Loucy (cell line): ENCODE measurements around the gene PON2.

ENCODE experiments used
- EZH2phosphoT487 ChIP-seq: fragments of 200-600 bp; IDR thresholded peaks from 2 replicates; pipeline ENCODE4 v1.6.1; 2018; ENCODE audit warnings: antibody characterized with exemption, mild to moderate bottlenecking, moderate library complexity, borderline replicate concordance
- TF ChIP-seq, protein P1 (sequence below): fragments of 200-600 bp; sonication (generic); conservative IDR thresholded peaks from 2 replicates; pipeline ENCODE4 v1.5.1; 2014; ENCODE audit warnings: mild to moderate bottlenecking, antibody characterized with exemption, low read length

DNA sequence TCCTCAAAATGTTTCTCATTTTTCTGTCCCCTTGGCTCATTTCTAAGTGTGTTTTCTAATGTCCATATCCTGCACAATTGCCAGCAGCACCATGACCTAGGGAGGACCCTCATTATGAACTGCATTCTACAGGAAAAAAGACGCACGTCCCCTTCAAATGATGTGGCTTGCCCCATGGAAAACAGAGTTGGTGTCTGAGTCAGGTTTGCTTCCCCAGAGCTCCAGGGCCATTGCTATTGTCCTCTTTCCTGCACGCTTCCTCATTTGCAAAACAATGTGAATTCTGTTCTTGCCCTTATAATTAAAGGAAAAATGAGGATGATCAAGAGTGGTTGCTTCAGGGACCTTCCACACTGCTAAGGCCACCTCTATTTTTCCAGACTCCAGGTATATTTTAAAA lies 36.2 kb upstream of the PON2 start:
- TF ChIP-seq, protein P1, sequence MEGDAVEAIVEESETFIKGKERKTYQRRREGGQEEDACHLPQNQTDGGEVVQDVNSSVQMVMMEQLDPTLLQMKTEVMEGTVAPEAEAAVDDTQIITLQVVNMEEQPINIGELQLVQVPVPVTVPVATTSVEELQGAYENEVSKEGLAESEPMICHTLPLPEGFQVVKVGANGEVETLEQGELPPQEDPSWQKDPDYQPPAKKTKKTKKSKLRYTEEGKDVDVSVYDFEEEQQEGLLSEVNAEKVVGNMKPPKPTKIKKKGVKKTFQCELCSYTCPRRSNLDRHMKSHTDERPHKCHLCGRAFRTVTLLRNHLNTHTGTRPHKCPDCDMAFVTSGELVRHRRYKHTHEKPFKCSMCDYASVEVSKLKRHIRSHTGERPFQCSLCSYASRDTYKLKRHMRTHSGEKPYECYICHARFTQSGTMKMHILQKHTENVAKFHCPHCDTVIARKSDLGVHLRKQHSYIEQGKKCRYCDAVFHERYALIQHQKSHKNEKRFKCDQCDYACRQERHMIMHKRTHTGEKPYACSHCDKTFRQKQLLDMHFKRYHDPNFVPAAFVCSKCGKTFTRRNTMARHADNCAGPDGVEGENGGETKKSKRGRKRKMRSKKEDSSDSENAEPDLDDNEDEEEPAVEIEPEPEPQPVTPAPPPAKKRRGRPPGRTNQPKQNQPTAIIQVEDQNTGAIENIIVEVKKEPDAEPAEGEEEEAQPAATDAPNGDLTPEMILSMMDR, result no peak
- TF ChIP-seq EZH2phosphoT487, result no peak
